HepG2 (cell line): Measurements from ENCODE around the gene KCNH6. TPM values are rescaled to one million over a fixed set of nuclear protein-coding genes. Genes with fewer than 3 reads are reported as not detected.

Source experiments
- CAMTA2 ChIP-seq: sonication (generic); formaldehyde crosslinking; IDR thresholded peaks from 2 replicates; pipeline ENCODE4 v1.4.0; 2020; ENCODE audit warnings: mild to moderate bottlenecking, missing genetic modification reagents, borderline replicate concordance
- DBP ChIP-seq: sonication (generic); formaldehyde crosslinking; IDR thresholded peaks from 2 replicates; pipeline ENCODE4 v1.4.0; 2020; ENCODE audit warnings: missing genetic modification reagents; ENCODE audit errors: not compliant biosample characterization
- HMGXB4 ChIP-seq, 2 experiments: sonication (generic) in 1 of 2; formaldehyde crosslinking in 1 of 2; IDR thresholded peaks; 2 replicates each; pipeline versions ENCODE4 v1.4.0 to v1.6.1; 2018 to 2020; ENCODE audit warnings: missing genetic modification reagents in 2 of 2, borderline replicate concordance in 1 of 2, low read depth in 1 of 2, mild to moderate bottlenecking in 1 of 2, missing biosample characterization in 1 of 2
- NR2F6 ChIP-seq, 2 experiments: IDR thresholded peaks; 2 replicates each; pipeline ENCODE4 v1.6.1; 2016; ENCODE audit warnings: antibody characterized with exemption in 1 of 2, mild to moderate bottlenecking in 1 of 2
- ONECUT2 ChIP-seq: sonication (generic); formaldehyde crosslinking; IDR thresholded peaks from 2 replicates; pipeline ENCODE4 v1.4.0; 2020; ENCODE audit warnings: missing genetic modification reagents
- POGZ ChIP-seq: sonication (generic); formaldehyde crosslinking; IDR thresholded peaks from 2 replicates; pipeline ENCODE4 v1.4.0; 2020; ENCODE audit warnings: mild to moderate bottlenecking, missing genetic modification reagents
- RBAK ChIP-seq: sonication (generic); formaldehyde crosslinking; IDR thresholded peaks from 2 replicates; pipeline ENCODE4 v1.5.1; 2020; ENCODE audit warnings: mild to moderate bottlenecking, missing genetic modification reagents
- SP5 ChIP-seq: IDR thresholded peaks from 2 replicates; pipeline ENCODE4 v1.6.1; 2016; ENCODE audit warnings: low read depth, borderline replicate concordance
- TGIF2 ChIP-seq: IDR thresholded peaks from 2 replicates; pipeline ENCODE4 v1.6.1; 2016; ENCODE audit warnings: control low read depth, missing compliant biosample characterization
- THAP8 ChIP-seq: sonication (generic); formaldehyde crosslinking; IDR thresholded peaks from 2 replicates; pipeline ENCODE4 v1.5.1; 2020; ENCODE audit warnings: missing genetic modification reagents, mild to moderate bottlenecking, borderline replicate concordance
- ZBTB7A ChIP-seq: sonication (generic); formaldehyde crosslinking; IDR thresholded peaks from 2 replicates; pipeline ENCODE4 v1.8.0; 2022; ENCODE audit warnings: mild to moderate bottlenecking, missing genetic modification reagents
- ZFY ChIP-seq: sonication (generic); formaldehyde crosslinking; IDR thresholded peaks from 2 replicates; pipeline ENCODE4 v1.4.0; 2020; ENCODE audit warnings: missing genetic modification reagents
- ZNF230 ChIP-seq: sonication (generic); formaldehyde crosslinking; IDR thresholded peaks from 2 replicates; pipeline ENCODE4 v1.4.0; 2020; ENCODE audit warnings: mild to moderate bottlenecking, missing genetic modification reagents
- ZNF256 ChIP-seq: sonication (generic); formaldehyde crosslinking; conservative IDR thresholded peaks from 2 replicates; pipeline ENCODE4 v1.4.0; 2020; ENCODE audit warnings: missing genetic modification reagents
- ZNF274 ChIP-seq: sonication (generic); formaldehyde crosslinking; IDR thresholded peaks from 2 replicates; pipeline ENCODE4 v1.5.1; 2020; ENCODE audit warnings: mild to moderate bottlenecking, missing genetic modification reagents
- ZNF354B ChIP-seq: sonication (generic); formaldehyde crosslinking; IDR thresholded peaks from 2 replicates; pipeline ENCODE4 v1.8.0; 2022; ENCODE audit warnings: mild to moderate bottlenecking, missing genetic modification reagents
- ZNF564 ChIP-seq: sonication (generic); formaldehyde crosslinking; IDR thresholded peaks from 2 replicates; pipeline ENCODE4 v1.8.1; 2023; ENCODE audit warnings: mild to moderate bottlenecking, missing genetic modification reagents
- ZNF607 ChIP-seq: sonication (generic); formaldehyde crosslinking; IDR thresholded peaks from 2 replicates; pipeline ENCODE4 v1.5.1; 2020; ENCODE audit warnings: missing genetic modification reagents, mild to moderate bottlenecking, borderline replicate concordance
- ZNF616 ChIP-seq: sonication (generic); formaldehyde crosslinking; IDR thresholded peaks from 2 replicates; pipeline ENCODE4 v1.5.0; 2020; ENCODE audit warnings: low read depth, mild to moderate bottlenecking, missing genetic modification reagents
- ZNF709 ChIP-seq: sonication (generic); formaldehyde crosslinking; IDR thresholded peaks from 2 replicates; pipeline ENCODE4 v1.5.0; 2020; ENCODE audit warnings: mild to moderate bottlenecking, missing genetic modification reagents
- ZNF75D ChIP-seq: sonication (generic); formaldehyde crosslinking; IDR thresholded peaks from 2 replicates; pipeline ENCODE4 v1.8.1; 2023; ENCODE audit warnings: missing genetic modification reagents, mild to moderate bottlenecking, borderline replicate concordance
- ZNF777 ChIP-seq: sonication (generic); formaldehyde crosslinking; IDR thresholded peaks from 2 replicates; pipeline ENCODE4 v1.4.0; 2020; ENCODE audit warnings: missing genetic modification reagents
- ZNF800 ChIP-seq: sonication (generic); formaldehyde crosslinking; IDR thresholded peaks from 2 replicates; pipeline ENCODE4 v1.4.0; 2020; ENCODE audit warnings: missing genetic modification reagents
- ZSCAN12 ChIP-seq: sonication (generic); formaldehyde crosslinking; IDR thresholded peaks from 2 replicates; pipeline ENCODE4 v1.9.0; 2021; ENCODE audit warnings: mild to moderate bottlenecking, missing genetic modification reagents
- ZSCAN22 ChIP-seq: sonication (generic); formaldehyde crosslinking; IDR thresholded peaks from 2 replicates; pipeline ENCODE4 v1.4.0; 2020; ENCODE audit warnings: mild to moderate bottlenecking, missing genetic modification reagents
- polyA plus RNA-seq, 8 experiments: library from polyadenylated mRNA; depleted of rRNA in 3 of 8; stranded (reverse) in 7 of 8; unstranded in 1 of 8; fragments of >200 nt; fragmentation: Illumina TruSeq in 4 of 8; extraction: Trizol in 4 of 8; gene quantifications; 2 replicates each; pipeline versions ENCODE4 v1.2.1 to v1.2.3, GENCODE V29; 2011 to 2016; ENCODE audit warnings: low read depth in 4 of 8, missing spikeins in 1 of 8, mixed read lengths in 1 of 8; ENCODE audit not compliant: insufficient read depth in 1 of 8
- total RNA-seq, 5 experiments: library from RNA; depleted of rRNA; stranded (reverse); fragments of >200 nt; fragmentation: Illumina TruSeq; extraction: Trizol; gene quantifications; 2 replicates each; pipeline ENCODE4 v1.2.3, GENCODE V29; 2016; ENCODE audit warnings: low read depth in 1 of 5

The KCNH6 gene
- total and polyA plus RNA-seq, 2 of the 13 experiments (the other 11 are each of a cell fraction or from before 2014, with no cell fraction given): 0.05 to 0.18 TPM

- peak; percentile 8; the same call in 1 of the 2 replicates for TF ChIP-seq ZNF800 (CRISPR knock-in tag)
- peak; percentile 4; the same call in 1 of the 2 replicates for TF ChIP-seq ZNF256 (CRISPR knock-in tag)
- TF ChIP-seq ZNF607: 0 out of 2 replicates have a peak, but pooled peaks have one; percentile 38
- TF ChIP-seq ZNF564 (CRISPR knock-in tag): 0 out of 2 replicates have a peak, but pooled peaks have one; percentile 72
- TF ChIP-seq POGZ: no peak
- TF ChIP-seq ZNF616 (CRISPR knock-in tag): 0 out of 2 replicates have a peak, but pooled peaks have one; percentile 7
- TF ChIP-seq DBP (CRISPR knock-in tag): no peak
- TF ChIP-seq NR2F6 (IDR thresholded peaks at IDR 0.05): no peak
- no peak for TF ChIP-seq NR2F6 (CRISPR knock-in tag; IDR thresholded peaks at IDR 0.05)
- no peak for TF ChIP-seq ZNF777 (CRISPR knock-in tag)
- TF ChIP-seq ONECUT2: no peak; the same call in 1 of the 2 replicates
- no peak for TF ChIP-seq ZBTB7A (CRISPR knock-in tag)
- no peak for TF ChIP-seq ZNF75D (CRISPR knock-in tag)
- TF ChIP-seq ZFY (CRISPR knock-in tag): peak; percentile 10; the same call in 1 of the 2 replicates
- TF ChIP-seq ZSCAN12 (CRISPR knock-in tag): no peak
- no peak for TF ChIP-seq ZNF230 (CRISPR knock-in tag)
- 0 out of 2 replicates have a peak, but pooled peaks have one; percentile 19 for TF ChIP-seq SP5 (CRISPR knock-in tag)
- peak; percentile 11; the same call in 1 of the 2 replicates for TF ChIP-seq RBAK
- TF ChIP-seq CAMTA2: 0 out of 2 replicates have a peak, but pooled peaks have one; percentile 20
- TF ChIP-seq ZSCAN22: no peak
- TF ChIP-seq ZNF354B (CRISPR knock-in tag): no peak
- no peak; the same call in 1 of the 2 replicates for TF ChIP-seq TGIF2
- TF ChIP-seq ZNF274: no peak
- no peak; the same call in 1 of the 2 replicates for TF ChIP-seq THAP8 (CRISPR knock-in tag)
- TF ChIP-seq HMGXB4 (CRISPR knock-in tag; IDR thresholded peaks at IDR 0.05; ENCODE audit: borderline replicate concordance in 1 of 2, low read depth in 1 of 2): peak in 1 of 2 experiments; percentile 49; a peak in 1 of 4 replicates
- TF ChIP-seq ZNF709 (CRISPR knock-in tag): no peak; the same call in 1 of the 2 replicates
These were observed 27.9 kb downstream of the KCNH6 start (continued) for GRCh38 chr17:63550817-63551639.
